ENCODE data around the gene CDC73.
"Not testable (repeated sequence)": the region's sequence is repeated elsewhere in the genome, so short reads cannot be mapped to it uniquely, and the experiment has no call there.

Gene CDC73

GRCh38 chr1:193288548-193289080 lies 166.8 kb downstream of the CDC73 start:
- DNase-seq (ENCODE audit: low spot score): not testable (repeated sequence)

GRCh38 chr1:193293726-193294125 lies 171.9 kb downstream of the CDC73 start:
- DNase-seq (ENCODE audit: low spot score): no peak

- DNase-seq (ENCODE audit: low spot score): no peak
Measured at GRCh38 chr1:193299038-193299437, 177.2 kb downstream of the CDC73 start.

GRCh38 chr1:193301746-193302145 lies 179.9 kb downstream of the CDC73 start:
- DNase-seq (ENCODE audit: low spot score): no peak

- no peak for DNase-seq (ENCODE audit: low spot score)
Measured at GRCh38 chr1:193303849-193304248, 182.0 kb downstream of the CDC73 start.

Measured in globus pallidus (tissue), 1 donor.